ENCODE data around the gene C1orf50.
A peak's percentile ranks its signal among the peaks of the same experiment; 100 is the strongest.
"Not testable (repeated sequence)": the region's sequence is repeated elsewhere in the genome, so short reads cannot be mapped to it uniquely, and the experiment has no call there.

Gene C1orf50

GRCh38 chr1:42740851-42741580, 26.0 kb upstream of the C1orf50 start:
- no peak for DNase-seq

GRCh38 chr1:42741706-42742105, 25.3 kb upstream of the C1orf50 start:
- no peak for DNase-seq

- DNase-seq = no peak
These were observed 24.9 kb upstream of the C1orf50 start for GRCh38 chr1:42742141-42742540.

- no peak for DNase-seq
These were observed 24.3 kb upstream of the C1orf50 start for GRCh38 chr1:42742617-42743316.

- DNase-seq = no peak
These were observed 23.5 kb upstream of the C1orf50 start for GRCh38 chr1:42743317-42744147.

- DNase-seq = no peak
These were observed 23.0 kb upstream of the C1orf50 start for GRCh38 chr1:42744148-42744413.

- no peak for DNase-seq
These were observed 21.2 kb upstream of the C1orf50 start for GRCh38 chr1:42745851-42746250.

GRCh38 chr1:42746436-42747105, 20.5 kb upstream of the C1orf50 start:
- no peak for DNase-seq

- DNase-seq = peak; percentile 33
These were observed 19.9 kb upstream of the C1orf50 start for GRCh38 chr1:42747125-42747524.

GRCh38 chr1:42748021-42748420, 19.0 kb upstream of the C1orf50 start:
- no peak for DNase-seq

GRCh38 chr1:42748461-42749410, 18.3 kb upstream of the C1orf50 start:
- no peak for DNase-seq

GRCh38 chr1:42750041-42750440, 17.0 kb upstream of the C1orf50 start:
- no peak for DNase-seq

- DNase-seq = not testable (repeated sequence)
These were observed 15.5 kb upstream of the C1orf50 start for GRCh38 chr1:42751511-42752070.

GRCh38 chr1:42752284-42752683, 14.8 kb upstream of the C1orf50 start:
- no peak for DNase-seq

- no peak for DNase-seq
These were observed 14.0 kb upstream of the C1orf50 start for GRCh38 chr1:42753070-42753469.

- DNase-seq = peak; percentile 42
These were observed 9.8 kb upstream of the C1orf50 start for GRCh38 chr1:42756956-42757891.

GRCh38 chr1:42757892-42758275, 9.2 kb upstream of the C1orf50 start:
- no peak for DNase-seq

GRCh38 chr1:42758641-42759040, 8.4 kb upstream of the C1orf50 start:
- no peak for DNase-seq

- no peak for DNase-seq
These were observed 7.9 kb upstream of the C1orf50 start for GRCh38 chr1:42759114-42759513.

- no peak for DNase-seq
These were observed 5.5 kb upstream of the C1orf50 start for GRCh38 chr1:42761567-42761966.

GRCh38 chr1:42762269-42762668, 4.8 kb upstream of the C1orf50 start:
- no peak for DNase-seq

Measured in activated CD4-positive, alpha-beta T cell treated with anti-CD3 and anti-CD28 coated beads, Interleukin-2, Interleukin-6, amounts not matched to agents 100 ng/mL and 50 ng/mL, durations not matched to agents 16 hours and 8 hours (primary cell).